Testis (tissue), 3 donors: ENCODE results near the gene IFI27L2. TPM values are rescaled to one million over a fixed set of nuclear protein-coding genes. Genes with fewer than 3 reads are reported as not detected.
A peak's percentile ranks its signal among the peaks of the same experiment; 100 is the strongest.

Experiments used
- DNase-seq: peaks from one replicate; pipeline ENCODE4 v3.0.0-alpha.2; 2019
- H3K27ac ChIP-seq, 2 donors: fragments of 200-600 bp; sonication (generic); one replicate each; pipeline ENCODE4 v1.5.1; 2019
- H3K27me3 ChIP-seq: fragments of 200-600 bp; sonication (generic); one replicate; pipeline ENCODE4 v1.5.1; 2019
- H3K36me3 ChIP-seq: fragments of 200-600 bp; sonication (generic); one replicate; pipeline ENCODE4 v1.5.1; 2017; ENCODE audit warnings: low read depth; ENCODE audit errors: missing control alignments
- H3K4me1 ChIP-seq: fragments of 200-600 bp; sonication (generic); one replicate; pipeline ENCODE4 v1.5.1; 2019
- H3K4me3 ChIP-seq, 2 donors: fragments of 200-600 bp; sonication (generic); one replicate each; pipeline ENCODE4 v1.5.1; 2017 to 2019
- H3K9me3 ChIP-seq: fragments of 200-600 bp; sonication (generic); one replicate; pipeline ENCODE4 v1.5.1; 2017
- CTCF ChIP-seq, 3 experiments: fragments of 450-650 bp in 2 of 3; fragments of 200-600 bp in 1 of 3; sonication (generic) in 1 of 3; IDR thresholded peaks; one replicate each; pipeline ENCODE4 v1.5.1; 2016 to 2019; ENCODE audit warnings: antibody characterized with exemption in 3 of 3, mild to moderate bottlenecking in 2 of 3, moderate library complexity in 1 of 3
- POLR2A ChIP-seq: fragments of 450-650 bp; IDR thresholded peaks from one replicate; pipeline ENCODE4 v1.6.1; 2017; ENCODE audit warnings: antibody characterized with exemption, mild to moderate bottlenecking, moderate library complexity
- WGBS, 2 donors: methylation state at CpG; one replicate each; pipeline ENCODE4 v1.1.5; 2018; 5-methylcytosine and 5-hydroxymethylcytosine counted together
- intact Hi-C: fragments of 100-400 bp; cut with DNase I; formaldehyde crosslinking; loops from one replicate; pipeline ENCODE4 v1.15.1; 2023; ENCODE audit warnings: low total_unique reads
- polyA plus RNA-seq: library from polyadenylated mRNA; stranded (reverse); fragments of 350-450 nt; fragmentation: Illumina TruSeq; extraction: RNeasy Lipid Tissue Mini Kit (QIAGEN cat#74804); gene quantifications from one replicate; pipeline ENCODE4 v1.2.3, GENCODE V29; 2014; ENCODE audit warnings: low read depth, low replicate concordance; ENCODE audit not compliant: insufficient read depth
- total RNA-seq, 2 donors: library from RNA; depleted of rRNA; stranded (reverse); fragments of >200 nt; gene quantifications; one replicate each; pipeline ENCODE4 v1.2.3, GENCODE V29; 2016

IFI27L2 gene
- total and polyA plus RNA-seq, 3 donors from 2014 or later, result 71.8 to 187 (median 182) TPM

DNA sequence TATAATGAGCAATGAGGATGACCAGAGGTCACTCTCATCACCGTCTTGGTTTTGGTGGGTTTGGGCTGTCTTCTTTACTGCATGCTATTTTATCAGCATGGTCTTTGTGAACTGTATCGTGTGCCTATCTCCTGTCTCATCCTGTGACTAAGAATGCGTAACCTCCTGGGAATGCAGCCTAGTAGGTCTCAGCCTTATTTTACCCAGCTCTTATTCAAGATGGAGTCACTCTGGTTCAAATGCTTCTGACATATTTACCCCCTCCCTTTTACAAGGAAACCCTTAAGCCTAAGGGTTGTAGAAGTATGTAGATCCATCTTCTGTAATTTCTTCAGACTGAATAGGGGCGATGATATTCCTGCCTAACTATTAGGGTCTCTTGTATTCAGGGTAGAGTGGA, 39.9 kb downstream of the IFI27L2 start:
- no peaks in the 10 kb centered on the region for H3K9me3 ChIP-seq
- no peak for DNase-seq
- peaks cover 8% of the 10 kb centered on the region for H3K4me1 ChIP-seq
- no peak overlapping the region for H3K4me3 ChIP-seq
- TF ChIP-seq CTCF (IDR thresholded peaks at IDR 0.05) (no peak), POLR2A (no peak)
- no peak overlapping the region for H3K27ac ChIP-seq
- intact Hi-C loops, result no loop called here
- 81 to 84% methylated on average over 4 of the region's 4 CpGs for WGBS, 2 donors
- H3K36me3 ChIP-seq, result no peaks in the 10 kb centered on the region
- H3K27me3 ChIP-seq, result no peaks in the 10 kb centered on the region

GRCh38 chr14:94088516-94088915, 40.9 kb downstream of the IFI27L2 start:
- TF ChIP-seq POLR2A (no peak), CTCF (IDR thresholded peaks at IDR 0.05) (no peak)
- no peak for DNase-seq
- 70 to 86% methylated on average over 5 of the region's 5 CpGs for WGBS, 2 donors
- no peaks in the 10 kb centered on the region for H3K9me3 ChIP-seq
- H3K36me3 ChIP-seq, result no peaks in the 10 kb centered on the region
- H3K27ac ChIP-seq, result no peak overlapping the region
- intact Hi-C loops, result no loop called here
- peaks cover 15% of the 10 kb centered on the region for H3K4me1 ChIP-seq
- no peaks in the 10 kb centered on the region for H3K27me3 ChIP-seq
- no peak overlapping the region for H3K4me3 ChIP-seq

DNA sequence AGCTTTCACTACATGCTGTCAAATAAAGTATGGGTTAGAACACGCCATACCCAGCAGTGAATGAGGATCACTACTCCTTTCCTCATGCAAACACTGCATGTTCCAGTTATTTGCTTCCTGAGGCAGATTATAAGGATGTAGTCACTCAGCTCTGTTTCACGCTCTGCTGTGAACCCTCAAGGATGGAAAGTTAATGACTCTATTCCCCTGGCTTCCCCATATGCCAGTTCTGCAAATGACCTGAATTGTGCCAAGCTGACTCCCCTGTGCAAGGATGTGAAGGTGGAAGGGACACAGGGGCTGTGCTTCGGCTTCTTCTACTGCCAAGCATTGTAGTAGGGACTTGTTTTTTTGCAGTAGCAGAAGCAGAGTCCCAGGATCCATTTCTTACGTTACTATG, 41.5 kb downstream of the IFI27L2 start:
- WGBS, 2 donors, result 90% methylated on average over 4 of the region's 4 CpGs
- no peak for TF ChIP-seq POLR2A
- TF ChIP-seq CTCF (IDR thresholded peaks at IDR 0.05), result no peak
- H3K36me3 ChIP-seq, result no peaks in the 10 kb centered on the region
- no peak for DNase-seq
- no peak overlapping the region for H3K4me3 ChIP-seq
- H3K27ac ChIP-seq, result no peak overlapping the region
- H3K9me3 ChIP-seq, result no peaks in the 10 kb centered on the region
- H3K27me3 ChIP-seq, result no peaks in the 10 kb centered on the region
- intact Hi-C loops, result no loop called here
- peaks cover 15% of the 10 kb centered on the region for H3K4me1 ChIP-seq

- H3K27me3 ChIP-seq, result no peaks in the 10 kb centered on the region
- no peaks in the 10 kb centered on the region for H3K9me3 ChIP-seq
- H3K4me3 ChIP-seq, result peak overlapping the region; percentile 99 to 100
- intact Hi-C loops, result no loop called here
- H3K27ac ChIP-seq, result peak overlapping the region; percentile 96 to 97
- no peak for DNase-seq
- TF ChIP-seq POLR2A, result no peak
- TF ChIP-seq CTCF (IDR thresholded peaks at IDR 0.05), result no peak
- peaks cover 35% of the 10 kb centered on the region for H3K4me1 ChIP-seq
- no peaks in the 10 kb centered on the region for H3K36me3 ChIP-seq
- WGBS, 2 donors, result 0 to 1% methylated on average over 7 to 19 of the region's 19 CpGs
Measured at GRCh38 chr14:94081386-94081820, 48.0 kb downstream of the IFI27L2 start.

GRCh38 chr14:94080621-94081385, 48.6 kb downstream of the IFI27L2 start, which contains the start of the genes DDX24 and IFI27L1:
Gene DDX24, minus strand, starts transcription at chr14:94081202. Its CDS starts 1,460 bp downstream, at chr14:94079742.
Gene IFI27L1, plus strand, starts transcription at chr14:94081310. Its CDS starts 15,628 bp downstream, at chr14:94096938.
- no peaks in the 10 kb centered on the region for H3K9me3 ChIP-seq
- H3K4me1 ChIP-seq, result peaks cover 35% of the 10 kb centered on the region
- no peaks in the 10 kb centered on the region for H3K36me3 ChIP-seq
- peak within 1 kb of the TSS; percentile 99 to 100 for H3K4me3 ChIP-seq
- peak; percentile 85 for TF ChIP-seq POLR2A
- no peak for TF ChIP-seq CTCF (IDR thresholded peaks at IDR 0.05)
- peak within 1 kb of the TSS; percentile 96 to 97 for H3K27ac ChIP-seq
- H3K27me3 ChIP-seq, result no peaks in the 10 kb centered on the region
- DNase-seq, result peak; percentile 99
- intact Hi-C loops, result no loop called here
- 1% methylated on average over 28 to 72 of the region's 77 CpGs for WGBS, 2 donors
